ENCODE data around the gene SDK1. TPM values are rescaled to one million over a fixed set of nuclear protein-coding genes. Genes with fewer than 3 reads are reported as not detected.
"Not testable (repeated sequence)": the region's sequence is repeated elsewhere in the genome, so short reads cannot be mapped to it uniquely, and the experiment has no call there.

Gene SDK1
- total and polyA plus RNA-seq, 7 donors: 0.31 to 2.4 (median 1.3) TPM

GRCh38 chr7:4085937-4086691 is 785.1 kb downstream of the SDK1 start:
- ATAC-seq (no peak), DNase-seq (no peak)
- peaks cover 6% of the 10 kb centered on the region for H3K9me3 ChIP-seq
- H3K27ac ChIP-seq: no peak overlapping the region
- TF ChIP-seq CTCF (IDR thresholded peaks at IDR 0.05): no peak
- H3K36me3 ChIP-seq (ENCODE audit: insufficient read depth in 1 of 2, low read depth in 1 of 2): no peaks in the 10 kb centered on the region
- no peaks in the 10 kb centered on the region for H3K4me1 ChIP-seq
- no peak overlapping the region for H3K4me3 ChIP-seq
- no peaks in the 10 kb centered on the region for H3K27me3 ChIP-seq (ENCODE audit: insufficient read depth in 3 of 3, low read length in 2 of 3)
- WGBS, 3 donors: 87 to 93% (median 88%) methylated on average over 12 of the region's 12 CpGs
- intact Hi-C loops (cut with DNase I): no loop called here

GRCh38 chr7:4086723-4087122 is 785.7 kb downstream of the SDK1 start:
- H3K36me3 ChIP-seq (ENCODE audit: insufficient read depth in 1 of 2, low read depth in 1 of 2): no peaks in the 10 kb centered on the region
- TF ChIP-seq CTCF (IDR thresholded peaks at IDR 0.05): no peak
- no peaks in the 10 kb centered on the region for H3K27me3 ChIP-seq (ENCODE audit: insufficient read depth in 3 of 3, low read length in 2 of 3)
- peaks cover 8% of the 10 kb centered on the region for H3K9me3 ChIP-seq
- H3K27ac ChIP-seq: no peak overlapping the region
- WGBS, 3 donors: 89 to 96% (median 94%) methylated on average over 1 of the region's 1 CpG
- DNase-seq (no peak), ATAC-seq (no peak)
- no peaks in the 10 kb centered on the region for H3K4me1 ChIP-seq
- H3K4me3 ChIP-seq: no peak overlapping the region
- intact Hi-C loops (cut with DNase I): no loop called here

- Histone ChIP-seq H3K36me3 (ENCODE audit: insufficient read depth in 1 of 2, low read depth in 1 of 2) (no peaks in the 10 kb centered on the region), H3K27me3 (ENCODE audit: insufficient read depth in 3 of 3, low read length in 2 of 3) (no peaks in the 10 kb centered on the region), H3K4me1 (no peaks in the 10 kb centered on the region), H3K4me3 (no peak overlapping the region), H3K9me3 (peaks cover 8% of the 10 kb centered on the region), H3K27ac (no peak overlapping the region)
- DNase-seq (no peak), ATAC-seq (no peak)
- WGBS, 3 donors: 91 to 95% (median 92%) methylated on average over 12 of the region's 12 CpGs
- TF ChIP-seq CTCF (IDR thresholded peaks at IDR 0.05): no peak
- intact Hi-C loops (cut with DNase I): no loop called here
These were observed 790.7 kb downstream of the SDK1 start for GRCh38 chr7:4091767-4092166.

- intact Hi-C loops (cut with DNase I): no loop called here
- TF ChIP-seq CTCF (IDR thresholded peaks at IDR 0.05): no peak
- H3K9me3 ChIP-seq: peaks cover 8% of the 10 kb centered on the region
- 68 to 77% (median 76%) methylated on average over 2 of the region's 2 CpGs for WGBS, 3 donors
- H3K36me3 ChIP-seq (ENCODE audit: insufficient read depth in 1 of 2, low read depth in 1 of 2): no peaks in the 10 kb centered on the region
- H3K4me3 ChIP-seq: no peak overlapping the region
- DNase-seq: no peak
- H3K27me3 ChIP-seq (ENCODE audit: insufficient read depth in 3 of 3, low read length in 2 of 3): no peaks in the 10 kb centered on the region
- no peak overlapping the region for H3K27ac ChIP-seq
- ATAC-seq: no peak
- no peaks in the 10 kb centered on the region for H3K4me1 ChIP-seq
These were observed 792.0 kb downstream of the SDK1 start for GRCh38 chr7:4093035-4093434.

GRCh38 chr7:4093483-4093882 is 792.4 kb downstream of the SDK1 start:
- no peaks in the 10 kb centered on the region for H3K27me3 ChIP-seq (ENCODE audit: insufficient read depth in 3 of 3, low read length in 2 of 3)
- WGBS, 3 donors: 79 to 82% (median 79%) methylated on average over 21 of the region's 21 CpGs
- no peaks in the 10 kb centered on the region for H3K36me3 ChIP-seq (ENCODE audit: insufficient read depth in 1 of 2, low read depth in 1 of 2)
- peaks cover 8% of the 10 kb centered on the region for H3K9me3 ChIP-seq
- no peak overlapping the region for H3K4me3 ChIP-seq
- ATAC-seq: no peak
- no peak for TF ChIP-seq CTCF (IDR thresholded peaks at IDR 0.05)
- DNase-seq: no peak
- H3K4me1 ChIP-seq: no peaks in the 10 kb centered on the region
- intact Hi-C loops (cut with DNase I): no loop called here
- no peak overlapping the region for H3K27ac ChIP-seq

- intact Hi-C loops (cut with DNase I); DNase-seq; H3K36me3 ChIP-seq (ENCODE audit: insufficient read depth in 1 of 2, low read depth in 1 of 2); ATAC-seq; H3K9me3 ChIP-seq; H3K4me1 ChIP-seq; H3K27ac ChIP-seq; H3K4me3 ChIP-seq; H3K27me3 ChIP-seq (ENCODE audit: insufficient read depth in 3 of 3, low read length in 2 of 3): not testable (repeated sequence)
- WGBS, 3 donors: 81 to 88% (median 86%) methylated on average over 9 of the region's 9 CpGs
These were observed 793.1 kb downstream of the SDK1 start for GRCh38 chr7:4094158-4094557.

All from psoas muscle (tissue), 8 donors.